SK-N-MC (cell line): ENCODE results near the gene ASGR1.

Experiments used
- EZH2 ChIP-seq: fragments of 200-600 bp; sonication (generic); IDR thresholded peaks from one replicate; pipeline ENCODE4 v1.6.1; 2017; ENCODE audit warnings: antibody characterized with exemption
- POLR2AphosphoS5 ChIP-seq: IDR thresholded peaks from 2 replicates; pipeline ENCODE4 v1.6.1; 2012; ENCODE audit warnings: mild to moderate bottlenecking, low read depth, low read length, borderline replicate concordance

GRCh38 chr17:7228920-7229319 lies 49.8 kb upstream of the ASGR1 start:
- TF ChIP-seq EZH2 = no peak
- no peak for TF ChIP-seq POLR2AphosphoS5
